IMR-90 (cell line): ENCODE data around the gene NACC1. TPM values are rescaled to one million over a fixed set of nuclear protein-coding genes. Genes with fewer than 3 reads are reported as not detected.

Source experiments
- ATAC-seq: fragments of 200-7000 bp; cut with Tn5 transposase; 2 replicates; pipeline ENCODE4 v1.9.1; 2020; ENCODE audit warnings: low read depth, mild to moderate bottlenecking, moderate library complexity
- BruUV-seq: library from RNA; stranded (reverse); fragments of 400-500 nt; replicated peaks from 2 replicates; lab custom pipeline; 2021; lab: Mats Ljungman, UMichigan
- CTCF ChIA-PET: fragments of 300-600 bp; formaldehyde crosslinking; extraction: SDS; loops from one replicate; lab custom pipeline; 2021; ENCODE audit warnings: antibody characterized with exemption; lab: Yijun Ruan, JAX
- POLR2A ChIA-PET: fragments of 300-600 bp; sonication (Branson Sonifier 250); formaldehyde crosslinking; loops from one replicate; lab custom pipeline; 2022; ENCODE audit warnings: antibody characterized with exemption; ENCODE audit not compliant: unreplicated experiment; lab: Charles Lee
- DNase-seq: peaks from one replicate; pipeline ENCODE4 v3.0.0; 2013
- H2AFZ ChIP-seq: replicated peaks from 2 replicates; pipeline ENCODE3; 2013; ENCODE audit warnings: low read length, mild to moderate bottlenecking; ENCODE audit not compliant: poor library complexity
- H2AK5ac ChIP-seq: 2 replicates; pipeline ENCODE4 v1.6.1; 2013; ENCODE audit warnings: low read depth, low read length, inconsistent platforms
- H2AK9ac ChIP-seq: replicated peaks from 2 replicates; pipeline ENCODE3; 2013; ENCODE audit warnings: mild to moderate bottlenecking, low read depth, low read length, moderate library complexity; ENCODE audit not compliant: poor library complexity
- H2BK120ac ChIP-seq: 2 replicates; pipeline ENCODE4 v1.6.1; 2013; ENCODE audit warnings: low read depth, low read length, inconsistent platforms
- H2BK15ac ChIP-seq: 3 replicates; pipeline ENCODE4 v1.6.1; 2013; ENCODE audit warnings: low read depth, low read length, inconsistent platforms
- H2BK20ac ChIP-seq: 2 replicates; pipeline ENCODE4 v1.6.1; 2013; ENCODE audit warnings: low read depth, mild to moderate bottlenecking, inconsistent platforms, low read length, moderate library complexity
- H2BK5ac ChIP-seq: 2 replicates; pipeline ENCODE4 v1.6.1; 2013; ENCODE audit warnings: mild to moderate bottlenecking, low read depth, low read length, inconsistent platforms; ENCODE audit not compliant: poor library complexity, severe bottlenecking
- H3K14ac ChIP-seq: replicated peaks from 2 replicates; pipeline ENCODE4 v1.6.1; 2013; ENCODE audit warnings: low read depth, low read length, inconsistent platforms
- H3K18ac ChIP-seq: 2 replicates; pipeline ENCODE4 v1.6.1; 2013; ENCODE audit warnings: low read depth, low read length, control low read depth
- H3K23ac ChIP-seq: 2 replicates; pipeline ENCODE4 v1.6.1; 2013; ENCODE audit warnings: low read depth, low read length, inconsistent platforms
- H3K27ac ChIP-seq: 2 replicates; pipeline ENCODE4 v1.5.1; 2013; ENCODE audit warnings: mild to moderate bottlenecking, control low read depth, low read length; ENCODE audit not compliant: insufficient read depth
- H3K27me3 ChIP-seq: 2 replicates; pipeline ENCODE4 v1.6.1; 2013; ENCODE audit warnings: low read length; ENCODE audit not compliant: control insufficient read depth, insufficient read depth
- H3K36me3 ChIP-seq: 2 replicates; pipeline ENCODE4 v1.6.1; 2013; ENCODE audit warnings: low read length, mixed read lengths; ENCODE audit not compliant: control insufficient read depth, insufficient read depth
- H3K4ac ChIP-seq: 2 replicates; pipeline ENCODE4 v1.6.1; 2013; ENCODE audit warnings: low read depth, low read length, inconsistent platforms
- H3K4me1 ChIP-seq: 2 replicates; pipeline ENCODE4 v1.6.1; 2013; ENCODE audit warnings: low read length, mixed read lengths; ENCODE audit not compliant: control insufficient read depth, insufficient read depth
- H3K4me2 ChIP-seq: 2 replicates; pipeline ENCODE4 v1.6.1; 2013; ENCODE audit warnings: low read depth, mild to moderate bottlenecking, control low read depth, low read length, moderate library complexity
- H3K4me3 ChIP-seq: 2 replicates; pipeline ENCODE4 v1.5.1; 2013; ENCODE audit warnings: low read depth, mild to moderate bottlenecking, control low read depth, low read length, moderate library complexity; ENCODE audit not compliant: insufficient read depth
- H3K56ac ChIP-seq: 2 replicates; pipeline ENCODE4 v1.6.1; 2013; ENCODE audit warnings: low read length, inconsistent platforms; ENCODE audit not compliant: insufficient read depth; ENCODE audit errors: extremely low read depth
- H3K79me1 ChIP-seq, 2 experiments: 2 replicates each; pipeline ENCODE4 v1.6.1; 2013; ENCODE audit warnings: low read length in 2 of 2, inconsistent platforms in 1 of 2, low read depth in 1 of 2
- H3K9ac ChIP-seq: 2 replicates; pipeline ENCODE4 v1.6.1; 2013; ENCODE audit warnings: low read depth, low read length, control low read depth
- H3K9me1 ChIP-seq: 2 replicates; pipeline ENCODE4 v1.6.1; 2013; ENCODE audit warnings: low read length, inconsistent platforms; ENCODE audit not compliant: insufficient read depth
- H3K9me3 ChIP-seq: 2 replicates; pipeline ENCODE4 v1.6.1; 2013; ENCODE audit warnings: low read length; ENCODE audit not compliant: control insufficient read depth, insufficient read depth
- H4K20me1 ChIP-seq: 2 replicates; pipeline ENCODE4 v1.6.1; 2013; ENCODE audit warnings: low read length, inconsistent platforms; ENCODE audit not compliant: insufficient read depth
- H4K5ac ChIP-seq: 2 replicates; pipeline ENCODE4 v1.6.1; 2013; ENCODE audit warnings: mild to moderate bottlenecking, low read depth, low read length, control low read depth
- H4K8ac ChIP-seq, 2 experiments: 2 replicates each; pipeline ENCODE4 v1.6.1; 2013; ENCODE audit warnings: low read depth in 2 of 2, low read length in 2 of 2, control low read depth in 1 of 2, inconsistent platforms in 1 of 2
- H4K91ac ChIP-seq: 2 replicates; pipeline ENCODE4 v1.6.1; 2013; ENCODE audit warnings: low read depth, low read length, inconsistent platforms; ENCODE audit not compliant: insufficient read depth
- BHLHE40 ChIP-seq: fragments of 150-350 bp; IDR thresholded peaks from 2 replicates; pipeline ENCODE4 v1.6.1; 2016; ENCODE audit warnings: mild to moderate bottlenecking, low read depth, low read length
- CEBPB ChIP-seq: IDR thresholded peaks from 2 replicates; pipeline ENCODE4 v1.6.1; 2012; ENCODE audit warnings: low read depth, low read length, improper control_type of control experiment
- CHD1 ChIP-seq: IDR thresholded peaks from 2 replicates; pipeline ENCODE4 v1.6.1; 2012; ENCODE audit warnings: low read depth, low read length, improper control_type of control experiment
- ELK1 ChIP-seq: fragments of 150-350 bp; IDR thresholded peaks from 2 replicates; pipeline ENCODE4 v1.6.1; 2016; ENCODE audit warnings: low read depth, mild to moderate bottlenecking, low read length, moderate library complexity, borderline replicate concordance
- FOS ChIP-seq: fragments of 150-350 bp; IDR thresholded peaks from 2 replicates; pipeline ENCODE4 v1.6.1; 2016; ENCODE audit warnings: low read depth, low read length
- MAFK ChIP-seq: IDR thresholded peaks from 2 replicates; pipeline ENCODE4 v1.6.1; 2012; ENCODE audit warnings: low read depth, low read length, improper control_type of control experiment
- MAZ ChIP-seq: IDR thresholded peaks from 2 replicates; pipeline ENCODE4 v1.6.1; 2012; ENCODE audit warnings: low read depth, mild to moderate bottlenecking, low read length, improper control_type of control experiment, moderate library complexity, borderline replicate concordance
- MXI1 ChIP-seq: IDR thresholded peaks from 2 replicates; pipeline ENCODE4 v1.6.1; 2012; ENCODE audit warnings: low read depth, mild to moderate bottlenecking, low read length, moderate library complexity, borderline replicate concordance
- NFE2L2 ChIP-seq: fragments of 150-350 bp; IDR thresholded peaks from 2 replicates; pipeline ENCODE4 v1.6.1; 2016; ENCODE audit warnings: low read depth, mild to moderate bottlenecking, low read length
- POLR2A ChIP-seq: IDR thresholded peaks from 2 replicates; pipeline ENCODE4 v1.6.1; 2012; ENCODE audit warnings: mild to moderate bottlenecking, low read depth, low read length
- RAD21 ChIP-seq: IDR thresholded peaks from 2 replicates; pipeline ENCODE4 v1.6.1; 2012; ENCODE audit warnings: low read length, improper control_type of control experiment
- RCOR1 ChIP-seq: IDR thresholded peaks from 2 replicates; pipeline ENCODE4 v1.6.1; 2012; ENCODE audit warnings: mild to moderate bottlenecking, low read length, improper control_type of control experiment; ENCODE audit not compliant: insufficient replicate concordance
- RFX5 ChIP-seq: IDR thresholded peaks from 2 replicates; pipeline ENCODE4 v1.8.0; 2012; ENCODE audit warnings: low read depth, mild to moderate bottlenecking, low read length, moderate library complexity
- SMC3 ChIP-seq: fragments of 150-350 bp; IDR thresholded peaks from 2 replicates; pipeline ENCODE4 v1.6.1; 2016; ENCODE audit warnings: low read depth, mild to moderate bottlenecking, antibody characterized with exemption, low read length, moderate library complexity
- USF2 ChIP-seq: fragments of 150-350 bp; IDR thresholded peaks from 2 replicates; pipeline ENCODE4 v1.6.1; 2017; ENCODE audit warnings: mild to moderate bottlenecking, antibody characterized with exemption, low read length, low read depth
- WGBS, 2 experiments: methylation state at CpG; one replicate each; pipeline versions ENCODE4 v1.1.5 to v1.1.7; 2013; ENCODE audit warnings: missing lambda C conversion rate in 2 of 2; ENCODE audit not compliant: insufficient read length in 1 of 2; ENCODE audit errors: extremely low coverage in 2 of 2; 5-methylcytosine and 5-hydroxymethylcytosine counted together
- dilution Hi-C: fragments of 300-500 bp; cut with HindIII; formaldehyde crosslinking; loops from one replicate; pipeline ENCODE4 v1.14.3; 2018; ENCODE audit warnings: low sequenced_read_pairs; ENCODE audit not compliant: unreplicated experiment
- in situ Hi-C: fragments of 300-500 bp; cut with MboI; formaldehyde crosslinking; loops from 3 replicates; pipeline ENCODE4 v1.14.3; 2019; ENCODE audit warnings: low sequenced_read_pairs, inconsistent platforms, mixed read lengths
- intact Hi-C: fragments of 100-400 bp; cut with micrococcal nuclease; formaldehyde crosslinking; loops from 2 replicates; pipeline ENCODE4 v1.10.0; 2022
- polyA plus RNA-seq, 3 experiments: library from polyadenylated mRNA; depleted of rRNA; stranded (reverse); fragments of >200 nt; gene quantifications; 2 replicates each; pipeline ENCODE4 v1.2.3, GENCODE V29; 2012; ENCODE audit warnings: low replicate concordance in 1 of 3
- total RNA-seq: library from RNA; depleted of rRNA; stranded (reverse); fragments of >200 nt; gene quantifications from 2 replicates; pipeline ENCODE4 v1.2.3, GENCODE V29; 2012

NACC1 gene
- total and polyA plus RNA-seq, 2 of the 4 experiments (the other 2 are of a cell fraction), result 42.5 to 181 TPM

- H3K18ac ChIP-seq, result peak overlapping the region; percentile 62; the same call in 1 of the 2 replicates
- peaks cover 13% of the 10 kb centered on the region for H3K4me1 ChIP-seq
- ChIA-PET CTCF (no interaction called here), POLR2A (interaction anchor here (0.6 to 0.9 kb wide), 3 partner anchors 14 to 112 kb away, joined by 3 read pairs; no protein-coding TSS in a partner anchor)
- H2AK5ac ChIP-seq, result peak overlapping the region; percentile 94
- peak; percentile 3 for ATAC-seq
- H2BK5ac ChIP-seq, result peak overlapping the region; percentile 88
- peak overlapping the region; percentile 90 for H3K4me2 ChIP-seq
- H4K91ac ChIP-seq, result peak overlapping the region; percentile 93
- peaks cover 2% of the 10 kb centered on the region; the same call in 1 of the 2 replicates for H3K36me3 ChIP-seq
- H3K4me3 ChIP-seq, result peak overlapping the region; percentile 82
- no peaks in the 10 kb centered on the region for H3K27me3 ChIP-seq
- no peaks in the 10 kb centered on the region for H3K9me3 ChIP-seq
- dilution Hi-C loops, result no loop called here
- peak; percentile 76 for DNase-seq
- peak overlapping the region; percentile 91 for H3K56ac ChIP-seq
- peak overlapping the region; percentile 45; the same call in 1 of the 2 replicates for H2BK120ac ChIP-seq
- peak overlapping the region; percentile 95 for H3K4ac ChIP-seq
- no peak overlapping the region; the same call in 1 of the 2 replicates for H2BK20ac ChIP-seq
- H2AFZ ChIP-seq, result peak overlapping the region; percentile 80
- in situ Hi-C loops, result loop anchor here (10.0 kb wide), 1 partner anchor 689 kb away; no protein-coding TSS in a partner anchor
- intact Hi-C loops, result loop anchor here (1.0 kb wide), 1 partner anchor 8 kb away; no protein-coding TSS in a partner anchor
- H4K5ac ChIP-seq, result peak overlapping the region; percentile 60
- no peak overlapping the region; the same call in 2 of the 3 replicates for H2BK15ac ChIP-seq
- no TSS peak for BruUV-seq
- peaks cover 29% of the 10 kb centered on the region for H4K20me1 ChIP-seq
- H3K79me1 ChIP-seq, result peaks cover 0 to 29% of the 10 kb centered on the region in 2 experiments; a peak in 1 of 4 replicates
- peak overlapping the region; percentile 80 for H3K27ac ChIP-seq
- peak overlapping the region; percentile 82 for H3K14ac ChIP-seq
- H3K23ac ChIP-seq, result peak overlapping the region; percentile 85
- peak overlapping the region; percentile 99 for H3K9ac ChIP-seq
- WGBS, 2 experiments, result 10% methylated on average over 12 of the region's 55 CpGs; no CpG with 5 or more reads in 1 of the 2 experiments
- no peaks in the 10 kb centered on the region for H3K9me1 ChIP-seq
- H2AK9ac ChIP-seq, result peak overlapping the region; percentile 93
- H4K8ac ChIP-seq, result peak overlapping the region; percentile 72 to 73; a peak in 2 of 4 replicates
- TF ChIP-seq ELK1 (no peak), POLR2A (peak; percentile 89), FOS (no peak), MAFK (no peak), USF2 (peak; percentile 71), RAD21 (no peak), SMC3 (0 out of 2 replicates have a peak, but pooled peaks have one; percentile 2), MXI1 (no peak), BHLHE40 (no peak), NFE2L2 (no peak; the same call in 1 of the 2 replicates), RCOR1 (no peak), CHD1 (peak; percentile 22; the same call in 1 of the 2 replicates), CEBPB (no peak), RFX5 (no peak), MAZ (peak; percentile 88)
These were observed 37.7 kb downstream of the NACC1 start for GRCh38 chr19:13155472-13156359.
